ENCODE results near the gene FAM3C.

FAM3C gene

GRCh38 chr7:121397822-121398221, 1.7 kb upstream of the FAM3C start:
- no peak overlapping the region for H3K4me3 ChIP-seq (ENCODE audit: low read depth, low read length)

GRCh38 chr7:121397361-121397760, 1.3 kb upstream of the FAM3C start:
- no peak for DNase-seq (ENCODE audit: low read depth)
- no peak overlapping the region for H3K4me3 ChIP-seq (ENCODE audit: low read depth, low read length)
- TF ChIP-seq CTCF (IDR thresholded peaks at IDR 0.05; ENCODE audit: control insufficient read depth, extremely low read depth, insufficient read depth) = no peak

More at GRCh38 chr7:121397822-121398221, 1.7 kb upstream of the FAM3C start:
- no peak for TF ChIP-seq CTCF (IDR thresholded peaks at IDR 0.05; ENCODE audit: control insufficient read depth, extremely low read depth, insufficient read depth)
- peak; percentile 7 for DNase-seq (ENCODE audit: low read depth)

GRCh38 chr7:121395494-121395960, 581 bp downstream of the FAM3C start:
- H3K4me3 ChIP-seq (ENCODE audit: low read depth, low read length) = peak overlapping the region; percentile 72
- peak; percentile 2 for DNase-seq (ENCODE audit: low read depth)
- no peak for TF ChIP-seq CTCF (IDR thresholded peaks at IDR 0.05; ENCODE audit: control insufficient read depth, extremely low read depth, insufficient read depth)

- DNase-seq (ENCODE audit: low read depth) = no peak
- TF ChIP-seq CTCF (IDR thresholded peaks at IDR 0.05; ENCODE audit: control insufficient read depth, extremely low read depth, insufficient read depth) = no peak
- H3K4me3 ChIP-seq (ENCODE audit: low read depth, low read length) = no peak overlapping the region
Measured at GRCh38 chr7:121394709-121395140, 1.4 kb downstream of the FAM3C start.

- no peak overlapping the region for H3K4me3 ChIP-seq (ENCODE audit: low read depth, low read length)
- no peak for DNase-seq (ENCODE audit: low read depth)
- TF ChIP-seq CTCF (IDR thresholded peaks at IDR 0.05; ENCODE audit: control insufficient read depth, extremely low read depth, insufficient read depth) = no peak
Measured at GRCh38 chr7:121393005-121393366, 3.1 kb downstream of the FAM3C start.

- no peak for DNase-seq (ENCODE audit: low read depth)
- no peak overlapping the region for H3K4me3 ChIP-seq (ENCODE audit: low read depth, low read length)
- TF ChIP-seq CTCF (IDR thresholded peaks at IDR 0.05; ENCODE audit: control insufficient read depth, extremely low read depth, insufficient read depth) = no peak
Measured at GRCh38 chr7:121392277-121393004, 3.7 kb downstream of the FAM3C start.

- TF ChIP-seq CTCF (IDR thresholded peaks at IDR 0.05; ENCODE audit: control insufficient read depth, extremely low read depth, insufficient read depth) = no peak
- no peak overlapping the region for H3K4me3 ChIP-seq (ENCODE audit: low read depth, low read length)
- DNase-seq (ENCODE audit: low read depth) = no peak
Measured at GRCh38 chr7:121391686-121392085, 4.4 kb downstream of the FAM3C start.
